Measurements from ENCODE around the gene WFDC2. TPM values are rescaled to one million over a fixed set of nuclear protein-coding genes. Genes with fewer than 3 reads are reported as not detected.

The WFDC2 gene
- polyA plus RNA-seq, 3 donors from 2014 or later, result not detected

GRCh38 chr20:45440891-45441685 is 28.5 kb upstream of the WFDC2 start:
- Mint-ChIP-seq H3K4me3 (no peak overlapping the region), H3K36me3 (no peaks in the 10 kb centered on the region), H3K27me3 (ENCODE audit: low read depth in 3 of 3) (peaks cover 0 to 5% (median 1%) of the 10 kb centered on the region in 3 donors), H3K4me1 (peaks cover 22 to 23% of the 10 kb centered on the region in 2 donors), H3K27ac (no peak overlapping the region), H3K9me3 (no peaks in the 10 kb centered on the region)
- DNase-seq, result no peak

- Mint-ChIP-seq H3K4me1 (peaks cover 16 to 18% of the 10 kb centered on the region in 2 donors), H3K4me3 (no peak overlapping the region), H3K9me3 (no peaks in the 10 kb centered on the region), H3K27ac (no peak overlapping the region), H3K36me3 (no peaks in the 10 kb centered on the region), H3K27me3 (ENCODE audit: low read depth in 3 of 3) (peaks cover 0 to 5% (median 1%) of the 10 kb centered on the region in 3 donors)
- DNase-seq, result no peak
Observed at GRCh38 chr20:45441746-45442145, 27.8 kb upstream of the WFDC2 start.

- Mint-ChIP-seq H3K4me1 (peaks cover 11 to 12% of the 10 kb centered on the region in 2 donors), H3K4me3 (peak overlapping the region in 1 of 5 donors; percentile 2), H3K27me3 (ENCODE audit: low read depth in 3 of 3) (peaks cover 0 to 5% (median 1%) of the 10 kb centered on the region in 3 donors), H3K27ac (no peak overlapping the region), H3K36me3 (peaks cover 0 to 3% (median 0%) of the 10 kb centered on the region in 3 donors), H3K9me3 (no peaks in the 10 kb centered on the region)
- peak; percentile 21 to 33 (median 27) for DNase-seq
Observed at GRCh38 chr20:45444050-45444449, 25.5 kb upstream of the WFDC2 start.

GRCh38 chr20:45445805-45446562 is 23.6 kb upstream of the WFDC2 start:
- no peak overlapping the region for H3K27ac Mint-ChIP-seq
- H3K4me3 Mint-ChIP-seq, result no peak overlapping the region

GRCh38 chr20:45448270-45448669 is 21.3 kb upstream of the WFDC2 start:
- DNase-seq, result no peak
- Mint-ChIP-seq H3K36me3 (peaks cover 0 to 3% (median 0%) of the 10 kb centered on the region in 3 donors), H3K27me3 (ENCODE audit: low read depth in 3 of 3) (peaks cover under 1 to 3% (median 1%) of the 10 kb centered on the region in 3 donors), H3K4me3 (no peak overlapping the region), H3K9me3 (no peaks in the 10 kb centered on the region), H3K27ac (peak overlapping the region in 1 of 6 donors; percentile 72), H3K4me1 (peaks cover 11 to 12% of the 10 kb centered on the region in 2 donors)

More at GRCh38 chr20:45445805-45446562, 23.6 kb upstream of the WFDC2 start:
- Mint-ChIP-seq H3K36me3 (peaks cover 0 to 3% (median 0%) of the 10 kb centered on the region in 3 donors), H3K27me3 (ENCODE audit: low read depth in 3 of 3) (peaks cover 0 to 5% (median 1%) of the 10 kb centered on the region in 3 donors), H3K4me1 (peaks cover 11 to 12% of the 10 kb centered on the region in 2 donors), H3K9me3 (no peaks in the 10 kb centered on the region)
- DNase-seq, result peak in 1 of 3 donors; percentile 11

GRCh38 chr20:45449528-45449927 is 20.0 kb upstream of the WFDC2 start:
- Mint-ChIP-seq H3K36me3 (peaks cover 0 to 3% (median 0%) of the 10 kb centered on the region in 3 donors), H3K27me3 (ENCODE audit: low read depth in 3 of 3) (peaks cover under 1 to 3% (median 2%) of the 10 kb centered on the region in 3 donors), H3K4me1 (peaks cover 0 to 3% of the 10 kb centered on the region in 2 donors), H3K9me3 (no peaks in the 10 kb centered on the region), H3K27ac (no peak overlapping the region), H3K4me3 (no peak overlapping the region)
- no peak for DNase-seq

DNA sequence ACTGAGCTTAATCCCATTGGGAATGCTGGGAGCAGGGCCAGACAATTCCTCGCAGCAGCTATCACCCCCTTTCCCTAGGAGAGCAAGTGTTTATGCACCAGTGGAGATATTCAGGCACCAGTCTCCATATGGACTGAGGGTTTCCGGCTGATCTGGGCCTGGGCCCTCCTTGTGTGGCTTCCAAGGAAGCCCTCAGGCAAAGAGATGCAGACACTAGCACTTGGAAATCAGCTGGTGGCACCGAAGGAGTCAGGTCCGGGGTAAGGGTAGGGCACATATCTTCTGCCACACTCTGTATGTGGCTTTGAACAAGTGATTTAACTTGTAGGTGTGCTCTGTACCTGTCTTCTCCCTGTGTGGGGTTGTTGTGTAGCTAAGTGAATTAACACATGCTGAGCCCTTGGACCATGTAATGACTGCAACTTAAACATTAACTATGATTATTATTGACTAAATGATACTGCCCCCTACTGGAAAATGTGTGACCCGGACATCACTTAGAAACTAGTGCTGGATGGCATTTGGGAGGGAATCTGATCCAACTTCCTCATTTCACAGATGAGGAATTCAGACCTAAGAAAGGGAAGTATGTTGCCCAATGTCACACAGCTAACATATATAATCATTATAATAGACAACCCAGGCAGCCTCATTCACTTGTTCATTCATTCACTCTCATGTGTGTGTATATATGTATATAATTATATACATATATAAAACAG is 19.3 kb upstream of the WFDC2 start:
- H3K36me3 Mint-ChIP-seq, result peaks cover 0 to 3% (median 0%) of the 10 kb centered on the region in 3 donors
- no peak overlapping the region for H3K4me3 Mint-ChIP-seq
- peaks cover 0 to 3% (median 0%) of the 10 kb centered on the region in 3 donors for H3K27me3 Mint-ChIP-seq (ENCODE audit: low read depth in 3 of 3)
- H3K27ac Mint-ChIP-seq, result no peak overlapping the region
- no peaks in the 10 kb centered on the region for H3K9me3 Mint-ChIP-seq
- peak; percentile 35 to 55 (median 51) for DNase-seq
- H3K4me1 Mint-ChIP-seq, result no peaks in the 10 kb centered on the region

DNA sequence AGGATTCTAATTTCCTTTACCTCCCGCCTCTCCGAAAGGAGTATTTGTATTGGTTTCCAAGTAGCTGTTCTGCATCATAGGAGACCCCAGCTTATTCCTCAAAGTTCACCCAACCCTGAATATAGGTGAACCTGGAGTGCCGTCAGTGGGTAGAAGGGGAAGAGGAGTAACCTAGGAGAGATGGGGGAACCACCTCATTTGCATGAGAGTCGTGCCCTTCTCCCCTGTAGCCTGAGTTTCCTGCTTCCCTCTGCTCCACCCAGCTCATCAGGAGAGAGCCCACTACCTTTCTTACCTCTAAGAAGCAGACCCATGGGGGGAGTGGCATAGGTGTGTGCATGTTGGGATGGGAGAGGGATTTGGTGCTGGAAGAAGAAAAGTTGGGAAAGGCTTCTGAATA is 17.3 kb upstream of the WFDC2 start:
- H3K27ac Mint-ChIP-seq, result no peak overlapping the region
- no peaks in the 10 kb centered on the region for H3K4me1 Mint-ChIP-seq
- no peaks in the 10 kb centered on the region for H3K9me3 Mint-ChIP-seq
- H3K27me3 Mint-ChIP-seq (ENCODE audit: low read depth in 3 of 3), result peaks cover 0 to 3% (median 0%) of the 10 kb centered on the region in 3 donors
- H3K4me3 Mint-ChIP-seq, result no peak overlapping the region
- no peak for DNase-seq
- H3K36me3 Mint-ChIP-seq, result peaks cover 0 to 3% (median 0%) of the 10 kb centered on the region in 3 donors

DNA sequence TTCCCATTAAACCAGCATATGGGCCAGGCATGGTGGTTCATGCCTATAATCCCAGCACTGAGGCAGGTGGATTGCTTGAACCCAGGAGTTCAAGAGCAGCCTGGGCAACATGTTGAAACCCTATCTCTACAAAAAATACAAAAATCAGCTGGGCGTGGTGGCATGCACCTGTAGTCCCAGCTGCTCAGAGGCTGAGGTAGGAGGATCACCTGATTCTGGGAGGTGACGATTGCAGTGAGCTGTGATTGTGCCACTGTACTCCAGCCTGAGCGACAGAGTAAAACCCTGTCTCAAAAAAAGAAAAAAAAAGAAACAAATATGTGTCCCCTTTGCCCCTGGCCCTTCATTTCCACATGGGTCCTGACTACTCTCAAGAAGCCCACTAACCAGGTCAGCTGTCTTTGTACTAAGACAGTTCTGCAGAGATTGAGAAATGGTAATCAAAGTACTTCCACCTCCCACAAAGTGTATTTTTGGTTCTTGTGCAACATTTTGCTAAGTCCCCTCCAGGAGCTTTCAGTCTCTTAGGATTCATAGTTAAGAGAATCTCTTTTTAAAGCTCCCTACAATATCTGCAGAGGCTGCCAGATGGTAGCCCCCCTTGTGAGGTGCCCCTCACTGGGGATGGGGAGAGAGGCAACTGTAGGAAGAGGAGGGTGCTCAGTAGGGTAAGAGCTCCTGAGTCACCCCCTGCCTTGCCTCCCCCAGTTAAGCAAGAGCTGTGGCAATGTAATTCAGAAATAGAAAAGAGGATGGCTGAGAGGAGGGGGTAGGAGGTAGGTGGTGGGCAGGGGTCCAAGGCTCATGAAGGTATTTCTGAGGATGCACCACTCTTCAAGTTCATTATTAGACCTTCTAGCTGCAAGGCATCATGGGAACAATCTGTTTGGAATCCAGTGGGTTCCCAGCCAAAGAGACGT is 16.5 kb upstream of the WFDC2 start:
- Mint-ChIP-seq H3K36me3 (peaks cover 0 to 3% (median 0%) of the 10 kb centered on the region in 3 donors), H3K9me3 (no peaks in the 10 kb centered on the region), H3K27me3 (ENCODE audit: low read depth in 3 of 3) (peaks cover 0 to 3% (median 0%) of the 10 kb centered on the region in 3 donors), H3K27ac (no peak overlapping the region), H3K4me3 (no peak overlapping the region), H3K4me1 (no peaks in the 10 kb centered on the region)
- DNase-seq, result no peak

GRCh38 chr20:45456632-45457031 is 12.9 kb upstream of the WFDC2 start:
- no peak for DNase-seq
- Mint-ChIP-seq H3K4me1 (no peaks in the 10 kb centered on the region), H3K9me3 (no peaks in the 10 kb centered on the region), H3K27ac (no peak overlapping the region), H3K27me3 (ENCODE audit: low read depth in 3 of 3) (peaks cover 0 to 3% (median 0%) of the 10 kb centered on the region in 3 donors), H3K4me3 (no peak overlapping the region), H3K36me3 (no peaks in the 10 kb centered on the region)

GRCh38 chr20:45459606-45460005 is 9.9 kb upstream of the WFDC2 start:
- Mint-ChIP-seq H3K4me3 (no peak overlapping the region), H3K9me3 (no peaks in the 10 kb centered on the region), H3K4me1 (no peaks in the 10 kb centered on the region), H3K36me3 (no peaks in the 10 kb centered on the region), H3K27me3 (ENCODE audit: low read depth in 3 of 3) (peaks cover 0 to 3% (median 0%) of the 10 kb centered on the region in 3 donors), H3K27ac (no peak overlapping the region)
- DNase-seq, result no peak

DNA sequence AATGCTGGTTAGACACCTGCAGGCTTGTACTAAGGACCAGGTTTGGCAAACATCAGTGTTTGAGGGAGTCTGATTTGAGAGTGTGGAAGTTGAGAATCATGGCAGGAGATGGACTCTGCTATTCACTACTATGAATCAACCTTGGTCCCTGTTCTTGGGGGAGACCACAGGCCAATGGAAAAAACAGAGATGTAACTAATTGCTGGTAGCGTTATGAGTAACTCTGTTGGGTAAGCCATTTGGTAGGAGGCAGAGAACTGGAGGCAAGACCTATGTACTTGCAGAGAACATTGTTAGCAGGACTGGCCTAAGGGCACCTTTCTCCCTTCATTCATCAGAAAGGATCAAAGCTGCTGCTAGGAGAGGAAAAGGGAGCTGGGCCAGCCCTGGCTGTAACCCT is 8.3 kb upstream of the WFDC2 start:
- no peak overlapping the region for H3K27ac Mint-ChIP-seq

More for the DNA sequence above, 8.3 kb upstream of the WFDC2 start:
- Mint-ChIP-seq H3K4me3 (no peak overlapping the region), H3K27me3 (ENCODE audit: low read depth in 3 of 3) (peaks cover 0 to 3% (median 0%) of the 10 kb centered on the region in 3 donors), H3K4me1 (no peaks in the 10 kb centered on the region), H3K36me3 (no peaks in the 10 kb centered on the region), H3K9me3 (no peaks in the 10 kb centered on the region)
- no peak for DNase-seq
